KBM-7 (cell line): ENCODE data around the gene PSG1.
"Not testable (repeated sequence)": the region's sequence is repeated elsewhere in the genome, so short reads cannot be mapped to it uniquely, and the experiment has no call there.

ENCODE experiments used
- DNase-seq: peaks from one replicate; pipeline ENCODE4 v3.0.0-alpha.2; 2015
- in situ Hi-C: fragments of 300-500 bp; cut with MboI; formaldehyde crosslinking; loops from 2 replicates; pipeline ENCODE4 v1.14.3; 2020; ENCODE audit warnings: low sequenced_read_pairs, low pct_unique_long_range_greater_than_20kb, mixed read lengths

The PSG1 gene

GRCh38 chr19:42879613-42880012 lies at the start of gene PSG1:
Gene PSG1, minus strand, starts transcription at chr19:42879713. Its CDS starts 132 bp downstream, at chr19:42879581.
- in situ Hi-C loops: no loop called here
- DNase-seq: no peak

GRCh38 chr19:42928896-42929295 lies 49.4 kb upstream of the PSG1 start:
- in situ Hi-C loops: no loop called here

GRCh38 chr19:42926781-42927180 lies 47.3 kb upstream of the PSG1 start:
- in situ Hi-C loops: no loop called here

More at GRCh38 chr19:42928896-42929295, 49.4 kb upstream of the PSG1 start:
- no peak for DNase-seq

GRCh38 chr19:42923106-42923505 lies 43.6 kb upstream of the PSG1 start:
- in situ Hi-C loops: not testable (repeated sequence)
- peak; percentile 36 for DNase-seq

More at GRCh38 chr19:42926781-42927180, 47.3 kb upstream of the PSG1 start:
- no peak for DNase-seq

- DNase-seq, in situ Hi-C loops: not testable (repeated sequence)
Observed at GRCh38 chr19:42920971-42921370, 41.5 kb upstream of the PSG1 start.

GRCh38 chr19:42919757-42920079 lies 40.2 kb upstream of the PSG1 start:
- in situ Hi-C loops: no loop called here

GRCh38 chr19:42919070-42919756 lies 39.7 kb upstream of the PSG1 start:
- in situ Hi-C loops: not testable (repeated sequence)
- peak; percentile 19 for DNase-seq

More at GRCh38 chr19:42919757-42920079, 40.2 kb upstream of the PSG1 start:
- DNase-seq: no peak

- in situ Hi-C loops, DNase-seq: not testable (repeated sequence)
Observed at GRCh38 chr19:42918377-42919069, 39.0 kb upstream of the PSG1 start.

- in situ Hi-C loops: not testable (repeated sequence)
Observed at GRCh38 chr19:42917634-42918033, 38.1 kb upstream of the PSG1 start, which contains the start of gene PSG6. Gene PSG6, minus strand, starts transcription at chr19:42917894. Its CDS starts 102 bp downstream, at chr19:42917792.

GRCh38 chr19:42916931-42917330 lies 37.4 kb upstream of the PSG1 start:
- DNase-seq, in situ Hi-C loops: not testable (repeated sequence)

More at GRCh38 chr19:42917634-42918033, 38.1 kb upstream of the PSG1 start, which contains the start of gene PSG6:
- not testable (repeated sequence) for DNase-seq

GRCh38 chr19:42913516-42913915 lies 34.0 kb upstream of the PSG1 start:
- DNase-seq, in situ Hi-C loops: not testable (repeated sequence)

GRCh38 chr19:42912941-42913340 lies 33.4 kb upstream of the PSG1 start:
- in situ Hi-C loops: not testable (repeated sequence)

GRCh38 chr19:42911731-42912130 lies 32.2 kb upstream of the PSG1 start:
- DNase-seq, in situ Hi-C loops: not testable (repeated sequence)

More at GRCh38 chr19:42912941-42913340, 33.4 kb upstream of the PSG1 start:
- DNase-seq: not testable (repeated sequence)

- in situ Hi-C loops, DNase-seq: not testable (repeated sequence)
Observed at GRCh38 chr19:42906162-42906561, 26.6 kb upstream of the PSG1 start.

- in situ Hi-C loops, DNase-seq: not testable (repeated sequence)
Observed at GRCh38 chr19:42900561-42900960, 21.0 kb upstream of the PSG1 start.

- in situ Hi-C loops, DNase-seq: not testable (repeated sequence)
Observed at GRCh38 chr19:42899674-42900073, 20.2 kb upstream of the PSG1 start.

- in situ Hi-C loops, DNase-seq: not testable (repeated sequence)
Observed at GRCh38 chr19:42899110-42899509, 19.6 kb upstream of the PSG1 start.

- in situ Hi-C loops, DNase-seq: not testable (repeated sequence)
Observed at GRCh38 chr19:42898656-42899055, 19.1 kb upstream of the PSG1 start.

GRCh38 chr19:42897729-42898128 lies 18.2 kb upstream of the PSG1 start:
- DNase-seq, in situ Hi-C loops: not testable (repeated sequence)

GRCh38 chr19:42890446-42890845 lies 10.9 kb upstream of the PSG1 start:
- DNase-seq, in situ Hi-C loops: not testable (repeated sequence)
